Renal cortex interstitium (tissue), 11 donors: ENCODE data around the gene PDILT. TPM values are rescaled to one million over a fixed set of nuclear protein-coding genes. Genes with fewer than 3 reads are reported as not detected.
"Not testable (repeated sequence)": the region's sequence is repeated elsewhere in the genome, so short reads cannot be mapped to it uniquely, and the experiment has no call there.

ENCODE experiments used
- DNase-seq, 11 donors: peaks; one replicate each; pipeline ENCODE4 v3.0.0-alpha.2; 2013; ENCODE audit warnings: low read depth in 9 of 11, low spot score in 4 of 11; ENCODE audit errors: extremely low read depth in 1 of 11
- polyA plus RNA-seq, 3 donors: library from polyadenylated mRNA; unstranded; fragments of 120-200 nt; gene quantifications; one replicate each; pipeline ENCODE4 v1.2.1, GENCODE V29; 2013; ENCODE audit not compliant: insufficient read length in 3 of 3

Gene PDILT
- polyA plus RNA-seq, 3 donors, result 0.11 TPM; not detected in 2

GRCh38 chr16:20312536-20313095, 91.9 kb downstream of the PDILT start:
- not testable (repeated sequence) for DNase-seq

- DNase-seq, result no peak
These were observed 93.0 kb downstream of the PDILT start for GRCh38 chr16:20311548-20311947.

- DNase-seq, result no peak
These were observed 93.8 kb downstream of the PDILT start for GRCh38 chr16:20310421-20311395.

- DNase-seq, result no peak
These were observed 94.8 kb downstream of the PDILT start for GRCh38 chr16:20309786-20310185.

Other genes starting within 250 kb of the PDILT start
- 10 to 100 TPM in 1 of 3 donors, 1 to 10 TPM in 2; 1.1 to 11.7 (median 2.9) TPM for gene GP2, start 77.2 kb downstream of the PDILT start, polyA plus RNA-seq
- 100 to 1,000 TPM in 2 of 3 donors, 10 to 100 TPM in 1; 70.4 to 269 (median 133) TPM for gene UMOD, start 52.0 kb downstream of the PDILT start, polyA plus RNA-seq
- 1 to 10 TPM; 3.8 to 5.9 (median 5.0) TPM for gene ACSM5, start 4.8 kb upstream of the PDILT start, polyA plus RNA-seq
- gene ACSM2A, start 46.8 kb upstream of the PDILT start, polyA plus RNA-seq, result 100 to 1,000 TPM in 1 of 3 donors, 10 to 100 TPM in 2; 58.3 to 132 (median 85.7) TPM
- 100 to 1,000 TPM in 1 of 3 donors, 10 to 100 TPM in 2; 50.8 to 107 (median 67.6) TPM for gene ACSM2B, start 171.6 kb upstream of the PDILT start, polyA plus RNA-seq